ENCODE data around the gene TYW1B.
"Not testable (repeated sequence)": the region's sequence is repeated elsewhere in the genome, so short reads cannot be mapped to it uniquely, and the experiment has no call there.

TYW1B gene

DNA sequence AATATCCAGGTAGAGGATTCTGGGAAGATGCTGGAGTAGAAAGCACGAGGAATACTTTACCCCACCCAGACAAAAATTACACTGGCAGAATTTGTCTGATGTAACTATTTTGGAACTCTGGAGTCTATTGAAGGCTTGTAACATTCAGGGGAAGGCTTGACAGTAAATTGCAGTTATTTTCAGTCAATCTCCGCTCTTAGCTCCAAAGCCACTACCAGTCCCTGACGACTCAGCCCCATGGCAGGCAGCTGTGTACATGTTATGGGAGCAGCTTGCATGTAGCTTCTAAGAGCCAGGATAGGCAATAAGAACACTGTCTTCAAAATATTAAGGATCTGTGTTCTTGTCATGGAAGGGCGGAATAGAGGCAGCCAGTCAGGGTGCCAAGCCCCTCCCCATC is 238.0 kb downstream of the TYW1B start:
- not testable (repeated sequence) for H3K36me3 ChIP-seq (ENCODE audit: control insufficient read depth, insufficient read depth, low read length); H3K9me3 ChIP-seq (ENCODE audit: control insufficient read depth, low read length); H3K4me1 ChIP-seq (ENCODE audit: control insufficient read depth, insufficient read depth, low read length); H3K9ac ChIP-seq (ENCODE audit: low read length); H3K27me3 ChIP-seq (ENCODE audit: control insufficient read depth, insufficient read depth, low read length); H3K4me3 ChIP-seq (ENCODE audit: low read length)

DNA sequence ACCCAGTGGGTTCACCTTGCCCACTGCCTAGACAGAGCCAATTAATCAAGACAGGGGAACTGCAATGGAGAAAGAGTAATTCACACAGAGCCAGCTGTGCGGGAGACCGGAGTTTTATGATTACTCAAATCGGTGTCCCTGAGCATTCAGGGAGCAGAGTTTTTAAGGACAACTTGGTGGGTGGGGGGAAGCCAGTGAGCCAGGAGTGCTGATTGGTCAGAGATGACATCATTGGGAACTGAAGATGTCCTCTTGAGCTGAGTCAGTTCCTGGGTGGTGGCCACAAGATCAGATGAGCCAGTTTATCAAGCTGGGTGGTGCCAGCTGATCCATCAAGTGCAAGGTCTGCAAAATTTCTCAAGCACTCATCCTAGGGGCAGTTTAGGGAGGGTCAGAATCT is 240.7 kb downstream of the TYW1B start:
- H3K36me3 ChIP-seq (ENCODE audit: control insufficient read depth, insufficient read depth, low read length); H3K9me3 ChIP-seq (ENCODE audit: control insufficient read depth, low read length); H3K4me3 ChIP-seq (ENCODE audit: low read length); H3K9ac ChIP-seq (ENCODE audit: low read length); H3K27me3 ChIP-seq (ENCODE audit: control insufficient read depth, insufficient read depth, low read length); H3K4me1 ChIP-seq (ENCODE audit: control insufficient read depth, insufficient read depth, low read length): not testable (repeated sequence)

DNA sequence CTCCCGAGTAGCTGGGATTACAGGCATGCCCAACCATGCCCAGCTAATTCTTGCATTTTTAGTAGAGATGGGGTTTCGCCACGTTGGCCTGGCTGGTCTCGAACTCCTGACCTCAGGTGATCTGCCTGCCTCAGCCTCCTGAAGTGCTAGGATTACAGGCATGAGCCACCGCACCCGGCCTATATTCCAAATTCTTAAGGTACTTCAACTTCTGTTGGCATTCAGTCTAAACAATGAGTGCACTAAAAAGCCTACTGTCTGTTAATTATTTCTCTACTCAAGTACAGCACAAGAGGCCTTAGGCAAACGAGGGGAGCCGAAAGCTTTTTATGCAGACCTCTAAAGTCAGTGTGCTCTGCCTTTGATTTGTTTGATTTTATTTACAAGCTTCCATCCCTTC is 243.4 kb downstream of the TYW1B start:
- not testable (repeated sequence) for H3K4me1 ChIP-seq (ENCODE audit: control insufficient read depth, insufficient read depth, low read length); H3K36me3 ChIP-seq (ENCODE audit: control insufficient read depth, insufficient read depth, low read length); H3K9ac ChIP-seq (ENCODE audit: low read length); H3K4me3 ChIP-seq (ENCODE audit: low read length); H3K27me3 ChIP-seq (ENCODE audit: control insufficient read depth, insufficient read depth, low read length); H3K9me3 ChIP-seq (ENCODE audit: control insufficient read depth, low read length)

DNA sequence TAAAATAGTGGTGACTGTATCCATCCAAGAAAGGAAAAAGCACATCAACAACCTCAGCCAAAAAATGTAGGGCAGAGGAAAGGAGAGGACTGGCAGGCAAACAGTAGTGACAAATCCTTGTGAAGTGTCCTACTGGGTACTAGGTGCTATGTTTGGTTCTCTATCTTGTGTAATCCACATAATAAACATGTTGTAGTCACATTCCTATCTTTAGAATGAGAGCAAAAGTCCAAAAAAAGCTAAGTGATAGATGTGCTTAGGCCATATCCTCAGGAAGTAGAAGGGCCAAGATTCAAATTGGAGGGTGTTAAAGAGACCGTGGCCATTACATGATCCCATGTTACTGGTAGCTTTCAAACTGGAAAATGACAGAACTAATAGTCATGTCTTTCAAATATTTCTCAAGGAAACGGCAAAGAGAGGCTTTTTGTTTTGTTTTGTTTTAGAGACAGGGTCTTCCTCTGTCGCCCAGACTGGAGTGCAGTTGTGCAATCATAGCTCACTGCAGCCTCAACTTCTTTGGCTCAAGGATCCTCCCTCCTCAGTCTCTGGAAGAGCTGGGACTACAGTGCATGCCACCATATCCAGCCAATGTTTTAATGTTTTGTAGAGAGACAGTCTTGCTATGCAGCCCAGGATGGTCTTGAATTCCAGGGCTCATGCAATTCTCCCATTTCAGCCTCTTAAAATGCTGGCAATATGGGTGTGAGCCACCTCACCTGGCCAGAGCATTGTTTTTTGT is 244.2 kb downstream of the TYW1B start:
- not testable (repeated sequence) for H3K4me3 ChIP-seq (ENCODE audit: low read length); H3K27me3 ChIP-seq (ENCODE audit: control insufficient read depth, insufficient read depth, low read length)

DNA sequence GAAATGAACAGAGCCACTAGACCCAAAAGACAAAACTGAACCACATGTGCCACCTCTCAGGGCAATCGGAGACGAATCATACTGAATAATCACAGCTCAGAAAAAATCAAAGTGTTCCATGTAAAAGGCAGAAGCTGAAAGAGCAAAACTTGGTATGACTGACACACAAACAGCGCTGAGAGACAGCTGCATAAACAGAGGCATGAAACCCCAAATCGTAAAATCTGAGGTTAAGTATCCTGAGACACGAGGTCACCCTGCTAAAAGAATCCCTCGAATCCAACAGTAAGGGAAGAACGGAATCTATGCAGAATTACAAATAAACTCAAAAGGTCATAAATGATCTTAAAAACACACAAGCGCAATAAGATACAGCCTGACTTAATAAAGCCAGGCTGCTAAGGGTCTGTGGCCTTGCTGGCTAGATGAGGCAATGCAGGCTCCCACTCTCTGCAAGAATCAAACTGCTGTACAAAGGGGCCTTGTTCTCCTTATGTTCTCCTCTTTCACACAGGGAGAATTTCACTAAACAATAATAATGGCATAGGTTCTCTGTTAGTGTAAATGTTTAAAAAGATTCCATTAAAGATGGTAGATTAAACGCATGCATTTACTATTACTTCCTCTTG is 247.7 kb downstream of the TYW1B start:
- H3K9ac ChIP-seq (ENCODE audit: low read length); H3K9me3 ChIP-seq (ENCODE audit: control insufficient read depth, low read length); H3K36me3 ChIP-seq (ENCODE audit: control insufficient read depth, insufficient read depth, low read length); H3K27me3 ChIP-seq (ENCODE audit: control insufficient read depth, insufficient read depth, low read length); H3K4me3 ChIP-seq (ENCODE audit: low read length); H3K4me1 ChIP-seq (ENCODE audit: control insufficient read depth, insufficient read depth, low read length): not testable (repeated sequence)

More for the DNA sequence above, 244.2 kb downstream of the TYW1B start:
- not testable (repeated sequence) for H3K36me3 ChIP-seq (ENCODE audit: control insufficient read depth, insufficient read depth, low read length); H3K9ac ChIP-seq (ENCODE audit: low read length); H3K9me3 ChIP-seq (ENCODE audit: control insufficient read depth, low read length); H3K4me1 ChIP-seq (ENCODE audit: control insufficient read depth, insufficient read depth, low read length)

DNA sequence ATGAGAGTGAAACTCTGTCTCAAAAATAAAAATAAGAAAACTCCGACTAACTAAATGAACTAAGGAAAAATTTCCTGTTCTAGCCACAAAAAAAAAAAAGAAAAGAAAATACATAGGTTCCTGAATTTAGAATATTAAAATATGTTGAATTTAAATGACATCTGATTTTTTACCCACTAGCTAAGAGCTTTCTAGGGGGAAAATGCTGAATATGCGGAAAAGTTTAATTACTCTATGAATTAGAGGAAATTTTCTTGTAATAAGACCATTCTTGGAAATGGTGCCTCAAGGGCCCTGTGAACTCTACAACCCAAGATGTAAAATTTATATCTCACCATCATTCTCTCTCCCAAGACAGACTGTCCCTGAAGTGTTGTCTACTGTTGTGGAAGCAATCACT is 250.9 kb downstream of the TYW1B start:
- H3K9me3 ChIP-seq (ENCODE audit: control insufficient read depth, low read length): no peaks in the 10 kb centered on the region
- no peaks in the 10 kb centered on the region for H3K36me3 ChIP-seq (ENCODE audit: control insufficient read depth, insufficient read depth, low read length)
- H3K9ac ChIP-seq (ENCODE audit: low read length): no peak overlapping the region
- H3K27me3 ChIP-seq (ENCODE audit: control insufficient read depth, insufficient read depth, low read length): no peaks in the 10 kb centered on the region
- H3K4me3 ChIP-seq (ENCODE audit: low read length): no peak overlapping the region
- H3K4me1 ChIP-seq (ENCODE audit: control insufficient read depth, insufficient read depth, low read length): no peaks in the 10 kb centered on the region

DNA sequence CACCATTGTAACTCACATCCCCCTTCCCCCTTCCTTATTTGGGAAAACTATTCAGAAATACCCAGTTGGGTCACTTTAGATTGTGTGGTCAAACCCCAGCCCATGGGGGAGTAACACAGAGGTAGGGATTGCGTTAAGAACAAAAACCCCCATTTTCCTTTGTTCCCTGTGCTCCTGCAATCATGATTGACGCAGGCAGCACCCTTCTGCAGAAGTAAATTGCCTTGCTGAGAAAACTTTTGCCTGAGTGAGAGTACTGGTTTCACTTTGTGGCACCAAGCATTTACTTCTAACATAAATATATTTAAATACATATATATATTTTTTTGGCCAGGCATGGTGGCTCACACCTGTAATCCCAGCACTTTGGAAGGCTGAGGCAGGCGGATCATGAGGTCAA is 266.0 kb downstream of the TYW1B start:
- H3K9ac ChIP-seq (ENCODE audit: low read length); H3K4me3 ChIP-seq (ENCODE audit: low read length); H3K36me3 ChIP-seq (ENCODE audit: control insufficient read depth, insufficient read depth, low read length); H3K9me3 ChIP-seq (ENCODE audit: control insufficient read depth, low read length); H3K27me3 ChIP-seq (ENCODE audit: control insufficient read depth, insufficient read depth, low read length); H3K4me1 ChIP-seq (ENCODE audit: control insufficient read depth, insufficient read depth, low read length): not testable (repeated sequence)

DNA sequence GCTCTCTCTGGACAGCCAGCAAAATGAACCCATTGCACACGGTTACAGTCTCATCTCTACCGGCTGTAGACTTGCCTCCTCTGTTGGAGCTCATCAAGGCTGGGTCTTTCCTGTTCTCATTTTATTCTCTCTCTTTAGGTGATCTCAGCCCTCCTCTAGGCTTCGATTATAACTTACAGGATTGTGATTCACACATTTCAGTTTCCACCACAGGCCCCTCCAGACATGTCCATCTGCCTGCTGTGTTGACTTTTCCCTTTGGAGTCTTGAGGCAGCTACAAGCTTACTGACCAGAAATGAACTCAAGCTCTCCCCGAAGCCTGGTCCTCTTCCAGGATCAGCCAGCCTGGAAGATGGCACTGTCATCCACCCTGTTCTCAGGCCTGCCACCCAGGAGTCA is 268.5 kb downstream of the TYW1B start:
- H3K36me3 ChIP-seq (ENCODE audit: control insufficient read depth, insufficient read depth, low read length); H3K4me1 ChIP-seq (ENCODE audit: control insufficient read depth, insufficient read depth, low read length); H3K4me3 ChIP-seq (ENCODE audit: low read length); H3K9me3 ChIP-seq (ENCODE audit: control insufficient read depth, low read length); H3K9ac ChIP-seq (ENCODE audit: low read length); H3K27me3 ChIP-seq (ENCODE audit: control insufficient read depth, insufficient read depth, low read length): not testable (repeated sequence)

DNA sequence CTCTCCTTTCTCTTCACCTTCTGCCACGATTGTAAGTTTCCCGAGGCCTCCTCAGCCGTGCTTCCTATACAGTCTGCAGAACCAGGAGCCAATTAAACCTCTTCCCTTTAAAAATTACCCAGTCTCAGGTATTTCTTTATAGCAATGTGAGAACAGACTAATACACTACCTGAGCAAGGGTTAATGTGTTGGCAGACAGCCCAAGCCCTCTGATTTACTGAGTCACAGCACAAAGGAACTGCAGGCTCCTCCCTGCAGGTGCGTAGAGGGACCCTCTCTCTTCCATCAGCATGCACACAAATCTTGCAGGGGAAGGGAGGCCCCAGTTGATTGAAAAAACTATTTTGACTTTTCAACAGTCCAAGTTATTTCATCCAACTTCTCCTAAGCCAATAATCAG is 271.3 kb downstream of the TYW1B start:
- H3K4me3 ChIP-seq (ENCODE audit: low read length); H3K4me1 ChIP-seq (ENCODE audit: control insufficient read depth, insufficient read depth, low read length); H3K36me3 ChIP-seq (ENCODE audit: control insufficient read depth, insufficient read depth, low read length); H3K9ac ChIP-seq (ENCODE audit: low read length); H3K27me3 ChIP-seq (ENCODE audit: control insufficient read depth, insufficient read depth, low read length); H3K9me3 ChIP-seq (ENCODE audit: control insufficient read depth, low read length): not testable (repeated sequence)

DNA sequence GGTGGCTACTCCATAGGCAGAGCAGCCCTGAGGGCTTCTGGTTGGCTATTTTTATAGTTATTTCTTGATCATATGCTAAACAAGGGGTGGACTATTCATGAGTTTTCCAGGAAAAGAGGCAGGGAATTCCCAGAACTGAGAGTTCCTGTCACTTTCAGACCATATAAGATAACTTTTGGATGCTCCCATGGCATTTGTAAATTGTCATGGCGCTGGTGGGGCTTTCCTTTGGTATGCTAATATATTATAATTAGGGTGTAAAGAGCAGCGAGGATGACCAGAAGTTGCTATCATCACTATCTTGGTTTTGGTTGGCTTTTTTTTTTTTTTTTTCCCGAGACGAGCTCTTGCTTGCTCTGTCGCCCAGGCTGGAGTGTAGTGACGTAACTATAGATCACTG is 272.8 kb downstream of the TYW1B start:
- H3K4me1 ChIP-seq (ENCODE audit: control insufficient read depth, insufficient read depth, low read length); H3K27me3 ChIP-seq (ENCODE audit: control insufficient read depth, insufficient read depth, low read length); H3K9ac ChIP-seq (ENCODE audit: low read length); H3K36me3 ChIP-seq (ENCODE audit: control insufficient read depth, insufficient read depth, low read length); H3K9me3 ChIP-seq (ENCODE audit: control insufficient read depth, low read length); H3K4me3 ChIP-seq (ENCODE audit: low read length): not testable (repeated sequence)

DNA sequence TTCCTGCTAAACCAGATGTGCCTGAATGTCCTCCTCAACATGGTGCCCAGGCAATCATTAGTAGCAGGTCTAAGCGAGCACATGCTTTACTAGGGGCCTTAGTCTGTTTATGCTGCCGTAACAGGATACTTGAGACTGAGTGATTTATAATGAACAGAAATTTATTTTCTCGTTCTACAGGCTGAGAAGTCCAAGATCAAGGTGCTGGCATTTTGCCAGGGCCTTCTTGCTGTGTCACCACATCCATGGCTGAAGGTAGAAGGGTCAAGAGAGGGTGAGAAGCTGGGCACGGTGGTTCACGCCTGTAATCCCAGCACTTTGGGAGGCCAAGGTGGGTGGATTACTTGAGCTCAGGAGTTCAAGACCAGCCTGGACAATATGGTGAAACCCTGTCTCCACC is 273.6 kb downstream of the TYW1B start:
- not testable (repeated sequence) for H3K9me3 ChIP-seq (ENCODE audit: control insufficient read depth, low read length); H3K4me3 ChIP-seq (ENCODE audit: low read length); H3K4me1 ChIP-seq (ENCODE audit: control insufficient read depth, insufficient read depth, low read length); H3K36me3 ChIP-seq (ENCODE audit: control insufficient read depth, insufficient read depth, low read length); H3K9ac ChIP-seq (ENCODE audit: low read length); H3K27me3 ChIP-seq (ENCODE audit: control insufficient read depth, insufficient read depth, low read length)

DNA sequence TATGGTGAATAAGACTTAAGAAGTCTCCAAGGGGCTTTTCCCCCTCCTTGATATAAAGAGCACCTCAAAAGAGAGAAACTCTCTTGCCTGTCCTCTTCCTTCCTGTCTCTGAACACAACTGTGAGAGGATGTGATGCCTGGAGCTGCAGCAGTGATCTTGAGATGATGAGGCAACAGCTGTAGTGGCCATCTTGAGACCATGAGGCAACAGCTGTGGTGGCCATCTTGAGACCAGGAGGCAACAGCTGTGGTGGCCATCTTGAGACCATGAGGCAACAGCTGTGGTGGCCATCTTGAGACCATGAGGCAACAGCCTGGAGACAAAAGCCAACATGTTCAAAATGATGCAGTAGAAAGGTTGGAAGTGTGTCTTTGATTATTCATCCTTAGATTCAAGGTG is 277.5 kb downstream of the TYW1B start:
- H3K4me3 ChIP-seq (ENCODE audit: low read length); H3K9ac ChIP-seq (ENCODE audit: low read length); H3K36me3 ChIP-seq (ENCODE audit: control insufficient read depth, insufficient read depth, low read length); H3K9me3 ChIP-seq (ENCODE audit: control insufficient read depth, low read length); H3K4me1 ChIP-seq (ENCODE audit: control insufficient read depth, insufficient read depth, low read length); H3K27me3 ChIP-seq (ENCODE audit: control insufficient read depth, insufficient read depth, low read length): not testable (repeated sequence)

All from mucosa of stomach (tissue), 1 donor.